Neural cell (in vitro differentiated cells): Measurements from ENCODE around the gene ARSK.

Source experiments
- POLR2AphosphoS5 ChIP-seq: IDR thresholded peaks from 2 replicates; pipeline ENCODE4 v1.6.1; 2012
- SMC3 ChIP-seq: fragments of 450-650 bp; conservative IDR thresholded peaks from 2 replicates; pipeline ENCODE4 v1.6.1; 2014; ENCODE audit warnings: antibody characterized with exemption, mild to moderate bottlenecking, moderate library complexity; ENCODE audit not compliant: poor library complexity
- TF ChIP-seq, protein P1 (sequence below): fragments of 450-650 bp; IDR thresholded peaks from 2 replicates; pipeline ENCODE4 v1.5.1; 2014; ENCODE audit warnings: antibody characterized with exemption, mild to moderate bottlenecking, moderate library complexity; ENCODE audit not compliant: poor library complexity, severe bottlenecking
- TF ChIP-seq, protein P2 (sequence below): IDR thresholded peaks from 2 replicates; pipeline ENCODE4 v1.6.1; 2012; ENCODE audit warnings: borderline replicate concordance

DNA sequence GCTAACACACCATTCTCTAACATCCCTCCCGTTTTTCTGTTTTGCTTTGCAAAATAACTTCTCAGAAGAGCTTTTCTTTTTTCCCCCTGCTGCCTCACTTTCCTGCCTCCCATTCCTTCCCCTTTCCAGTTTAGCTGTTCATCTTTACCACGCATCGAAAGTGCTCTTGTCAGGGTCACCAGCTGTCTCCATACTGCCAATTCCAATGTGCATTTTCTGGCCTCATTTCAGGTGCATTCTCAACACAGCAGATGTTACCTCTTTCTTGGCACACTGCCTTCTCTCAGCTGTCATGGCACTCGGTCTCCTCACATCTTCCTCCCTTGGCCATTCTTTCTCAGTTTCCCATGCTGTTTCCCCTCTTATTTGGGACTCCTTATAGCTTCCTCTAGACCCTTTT is 9.5 kb downstream of the ARSK start:
- TF ChIP-seq, protein P1, sequence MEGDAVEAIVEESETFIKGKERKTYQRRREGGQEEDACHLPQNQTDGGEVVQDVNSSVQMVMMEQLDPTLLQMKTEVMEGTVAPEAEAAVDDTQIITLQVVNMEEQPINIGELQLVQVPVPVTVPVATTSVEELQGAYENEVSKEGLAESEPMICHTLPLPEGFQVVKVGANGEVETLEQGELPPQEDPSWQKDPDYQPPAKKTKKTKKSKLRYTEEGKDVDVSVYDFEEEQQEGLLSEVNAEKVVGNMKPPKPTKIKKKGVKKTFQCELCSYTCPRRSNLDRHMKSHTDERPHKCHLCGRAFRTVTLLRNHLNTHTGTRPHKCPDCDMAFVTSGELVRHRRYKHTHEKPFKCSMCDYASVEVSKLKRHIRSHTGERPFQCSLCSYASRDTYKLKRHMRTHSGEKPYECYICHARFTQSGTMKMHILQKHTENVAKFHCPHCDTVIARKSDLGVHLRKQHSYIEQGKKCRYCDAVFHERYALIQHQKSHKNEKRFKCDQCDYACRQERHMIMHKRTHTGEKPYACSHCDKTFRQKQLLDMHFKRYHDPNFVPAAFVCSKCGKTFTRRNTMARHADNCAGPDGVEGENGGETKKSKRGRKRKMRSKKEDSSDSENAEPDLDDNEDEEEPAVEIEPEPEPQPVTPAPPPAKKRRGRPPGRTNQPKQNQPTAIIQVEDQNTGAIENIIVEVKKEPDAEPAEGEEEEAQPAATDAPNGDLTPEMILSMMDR: no peak
- TF ChIP-seq SMC3: no peak
- no peak for TF ChIP-seq POLR2AphosphoS5
- TF ChIP-seq, protein P2, sequence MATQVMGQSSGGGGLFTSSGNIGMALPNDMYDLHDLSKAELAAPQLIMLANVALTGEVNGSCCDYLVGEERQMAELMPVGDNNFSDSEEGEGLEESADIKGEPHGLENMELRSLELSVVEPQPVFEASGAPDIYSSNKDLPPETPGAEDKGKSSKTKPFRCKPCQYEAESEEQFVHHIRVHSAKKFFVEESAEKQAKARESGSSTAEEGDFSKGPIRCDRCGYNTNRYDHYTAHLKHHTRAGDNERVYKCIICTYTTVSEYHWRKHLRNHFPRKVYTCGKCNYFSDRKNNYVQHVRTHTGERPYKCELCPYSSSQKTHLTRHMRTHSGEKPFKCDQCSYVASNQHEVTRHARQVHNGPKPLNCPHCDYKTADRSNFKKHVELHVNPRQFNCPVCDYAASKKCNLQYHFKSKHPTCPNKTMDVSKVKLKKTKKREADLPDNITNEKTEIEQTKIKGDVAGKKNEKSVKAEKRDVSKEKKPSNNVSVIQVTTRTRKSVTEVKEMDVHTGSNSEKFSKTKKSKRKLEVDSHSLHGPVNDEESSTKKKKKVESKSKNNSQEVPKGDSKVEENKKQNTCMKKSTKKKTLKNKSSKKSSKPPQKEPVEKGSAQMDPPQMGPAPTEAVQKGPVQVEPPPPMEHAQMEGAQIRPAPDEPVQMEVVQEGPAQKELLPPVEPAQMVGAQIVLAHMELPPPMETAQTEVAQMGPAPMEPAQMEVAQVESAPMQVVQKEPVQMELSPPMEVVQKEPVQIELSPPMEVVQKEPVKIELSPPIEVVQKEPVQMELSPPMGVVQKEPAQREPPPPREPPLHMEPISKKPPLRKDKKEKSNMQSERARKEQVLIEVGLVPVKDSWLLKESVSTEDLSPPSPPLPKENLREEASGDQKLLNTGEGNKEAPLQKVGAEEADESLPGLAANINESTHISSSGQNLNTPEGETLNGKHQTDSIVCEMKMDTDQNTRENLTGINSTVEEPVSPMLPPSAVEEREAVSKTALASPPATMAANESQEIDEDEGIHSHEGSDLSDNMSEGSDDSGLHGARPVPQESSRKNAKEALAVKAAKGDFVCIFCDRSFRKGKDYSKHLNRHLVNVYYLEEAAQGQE: no peak
